Peyer's patch (tissue), 4 donors: Measurements from ENCODE around the gene PLA2G4B. TPM values are rescaled to one million over a fixed set of nuclear protein-coding genes. Genes with fewer than 3 reads are reported as not detected.

ENCODE experiments used
- DNase-seq, 3 donors: peaks; one replicate each; pipeline ENCODE4 v3.0.0-alpha.2; 2017 to 2019
- H3K27ac ChIP-seq, 4 donors: fragments of 200-600 bp; sonication (generic); one replicate each; pipeline ENCODE4 v1.5.1; 2016 to 2019
- H3K27me3 ChIP-seq, 2 donors: fragments of 200-600 bp; sonication (generic); one replicate each; pipeline ENCODE4 v1.5.1; 2019
- H3K36me3 ChIP-seq, 3 donors: fragments of 200-600 bp; sonication (generic); one replicate each; pipeline ENCODE4 v1.5.1; 2016 to 2019
- H3K4me1 ChIP-seq, 4 donors: fragments of 200-600 bp; sonication (generic); one replicate each; pipeline ENCODE4 v1.5.1; 2016 to 2019
- H3K4me3 ChIP-seq, 4 donors: fragments of 200-600 bp; sonication (generic); 1 replicate in 3 of 4; 2 replicates in 1 of 4; pipeline ENCODE4 v1.5.1; 2016 to 2019; ENCODE audit warnings: mild to moderate bottlenecking in 1 of 4
- H3K9me3 ChIP-seq, 4 donors: fragments of 200-600 bp; sonication (generic); one replicate each; pipeline ENCODE4 v1.5.1; 2016 to 2019; ENCODE audit warnings: mild to moderate bottlenecking in 1 of 4
- POLR2A ChIP-seq, 2 donors: fragments of 450-650 bp; IDR thresholded peaks; one replicate each; pipeline ENCODE4 v1.5.1; 2017; ENCODE audit warnings: antibody characterized with exemption in 2 of 2, mild to moderate bottlenecking in 2 of 2, moderate library complexity in 2 of 2
- total RNA-seq, 4 donors: library from RNA; depleted of rRNA; stranded (reverse); fragments of >200 nt; gene quantifications; one replicate each; pipeline ENCODE4 v1.1.0, GENCODE V29; 2016
- TF ChIP-seq, protein P1 (sequence below), 6 experiments: fragments of 450-650 bp in 4 of 6; fragments of 200-600 bp in 2 of 6; sonication (generic) in 1 of 6; IDR thresholded peaks; one replicate each; pipeline ENCODE4 v1.5.1; 2017 to 2019; ENCODE audit warnings: antibody characterized with exemption in 6 of 6, mild to moderate bottlenecking in 3 of 6, moderate library complexity in 1 of 6

PLA2G4B gene, protein sequence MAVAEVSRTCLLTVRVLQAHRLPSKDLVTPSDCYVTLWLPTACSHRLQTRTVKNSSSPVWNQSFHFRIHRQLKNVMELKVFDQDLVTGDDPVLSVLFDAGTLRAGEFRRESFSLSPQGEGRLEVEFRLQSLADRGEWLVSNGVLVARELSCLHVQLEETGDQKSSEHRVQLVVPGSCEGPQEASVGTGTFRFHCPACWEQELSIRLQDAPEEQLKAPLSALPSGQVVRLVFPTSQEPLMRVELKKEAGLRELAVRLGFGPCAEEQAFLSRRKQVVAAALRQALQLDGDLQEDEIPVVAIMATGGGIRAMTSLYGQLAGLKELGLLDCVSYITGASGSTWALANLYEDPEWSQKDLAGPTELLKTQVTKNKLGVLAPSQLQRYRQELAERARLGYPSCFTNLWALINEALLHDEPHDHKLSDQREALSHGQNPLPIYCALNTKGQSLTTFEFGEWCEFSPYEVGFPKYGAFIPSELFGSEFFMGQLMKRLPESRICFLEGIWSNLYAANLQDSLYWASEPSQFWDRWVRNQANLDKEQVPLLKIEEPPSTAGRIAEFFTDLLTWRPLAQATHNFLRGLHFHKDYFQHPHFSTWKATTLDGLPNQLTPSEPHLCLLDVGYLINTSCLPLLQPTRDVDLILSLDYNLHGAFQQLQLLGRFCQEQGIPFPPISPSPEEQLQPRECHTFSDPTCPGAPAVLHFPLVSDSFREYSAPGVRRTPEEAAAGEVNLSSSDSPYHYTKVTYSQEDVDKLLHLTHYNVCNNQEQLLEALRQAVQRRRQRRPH
- total RNA-seq: 10 to 100 TPM in 3 of 4 donors, 1 to 10 TPM in 1; 7.2 to 15.3 (median 13.3) TPM

DNA sequence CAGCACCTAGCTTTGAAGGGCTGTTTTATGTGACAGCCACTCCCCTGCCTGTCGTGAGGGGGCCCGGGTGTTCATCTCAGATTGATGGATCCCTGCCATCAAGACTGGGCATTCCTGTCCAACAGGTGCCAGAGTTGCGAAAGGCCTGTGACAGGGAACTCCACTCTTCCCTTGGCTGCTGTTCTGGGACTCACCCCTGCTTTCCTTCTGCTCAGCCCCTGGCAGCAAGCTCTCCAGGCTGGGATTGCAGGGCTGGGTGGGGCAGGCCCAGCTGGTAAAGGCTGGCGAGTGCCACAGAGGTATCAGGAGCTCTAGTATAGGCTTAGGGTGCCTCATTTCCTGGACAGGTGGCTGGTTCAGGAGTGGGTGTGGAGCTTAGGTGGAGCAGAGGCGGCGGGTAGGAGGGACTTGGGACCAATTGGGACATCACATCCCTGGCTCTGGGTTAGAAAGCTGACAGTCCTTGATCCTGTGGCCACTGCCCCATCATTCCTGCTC lies at the start of gene PLA2G4B:
Gene PLA2G4B, plus strand, starts transcription at position 448 of the 498 bp plus-strand sequence. CDS start 67 bp downstream, outside the sequence.
- Histone ChIP-seq H3K27ac (peak within 1 kb of the TSS in 1 of 4 donors; percentile 52), H3K9me3 (no peaks in the 10 kb centered on the region), H3K36me3 (peaks cover 0 to 23% (median 0%) of the 10 kb centered on the region in 3 donors), H3K4me3 (no peak within 1 kb of the TSS), H3K4me1 (no peaks in the 10 kb centered on the region), H3K27me3 (no peaks in the 10 kb centered on the region)
- TF ChIP-seq, protein P1, sequence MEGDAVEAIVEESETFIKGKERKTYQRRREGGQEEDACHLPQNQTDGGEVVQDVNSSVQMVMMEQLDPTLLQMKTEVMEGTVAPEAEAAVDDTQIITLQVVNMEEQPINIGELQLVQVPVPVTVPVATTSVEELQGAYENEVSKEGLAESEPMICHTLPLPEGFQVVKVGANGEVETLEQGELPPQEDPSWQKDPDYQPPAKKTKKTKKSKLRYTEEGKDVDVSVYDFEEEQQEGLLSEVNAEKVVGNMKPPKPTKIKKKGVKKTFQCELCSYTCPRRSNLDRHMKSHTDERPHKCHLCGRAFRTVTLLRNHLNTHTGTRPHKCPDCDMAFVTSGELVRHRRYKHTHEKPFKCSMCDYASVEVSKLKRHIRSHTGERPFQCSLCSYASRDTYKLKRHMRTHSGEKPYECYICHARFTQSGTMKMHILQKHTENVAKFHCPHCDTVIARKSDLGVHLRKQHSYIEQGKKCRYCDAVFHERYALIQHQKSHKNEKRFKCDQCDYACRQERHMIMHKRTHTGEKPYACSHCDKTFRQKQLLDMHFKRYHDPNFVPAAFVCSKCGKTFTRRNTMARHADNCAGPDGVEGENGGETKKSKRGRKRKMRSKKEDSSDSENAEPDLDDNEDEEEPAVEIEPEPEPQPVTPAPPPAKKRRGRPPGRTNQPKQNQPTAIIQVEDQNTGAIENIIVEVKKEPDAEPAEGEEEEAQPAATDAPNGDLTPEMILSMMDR (IDR thresholded peaks at IDR 0.05): no peak
- TF ChIP-seq POLR2A (IDR thresholded peaks at IDR 0.05): no peak
- DNase-seq: peak in 2 of 3 donors; percentile 64 to 70

DNA sequence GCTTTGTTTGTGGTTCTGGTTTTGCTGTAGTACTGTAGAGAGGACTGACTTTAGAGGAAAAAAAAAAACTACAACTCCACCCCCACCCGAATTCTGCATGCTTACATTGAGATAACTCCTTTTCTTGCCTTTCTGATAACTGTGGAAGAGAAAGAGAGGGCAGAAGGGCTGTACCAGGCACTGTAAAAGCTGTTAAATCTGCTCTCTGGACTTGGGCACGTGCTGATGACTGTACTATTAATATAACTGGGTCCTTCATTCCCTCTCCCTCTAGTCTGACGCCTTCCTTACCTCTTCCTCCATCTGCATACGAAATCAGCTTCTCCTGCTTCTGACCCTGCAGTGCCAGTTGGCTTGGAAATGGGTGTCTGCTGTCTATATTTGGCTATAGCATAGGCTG lies 49.4 kb upstream of the PLA2G4B start:
- DNase-seq: peak in 1 of 3 donors; percentile 81
- Histone ChIP-seq H3K9me3 (no peaks in the 10 kb centered on the region), H3K4me3 (peak overlapping the region in 1 of 4 donors; percentile 8), H3K27me3 (no peaks in the 10 kb centered on the region), H3K4me1 (peaks cover 0 to 43% (median 6%) of the 10 kb centered on the region in 4 donors), H3K36me3 (no peaks in the 10 kb centered on the region), H3K27ac (peak overlapping the region in 2 of 4 donors; percentile 72 to 76)
- TF ChIP-seq POLR2A (IDR thresholded peaks at IDR 0.05): peak in 1 of 2 donors; percentile 24
- TF ChIP-seq, protein P1 (IDR thresholded peaks at IDR 0.05): no peak

DNA sequence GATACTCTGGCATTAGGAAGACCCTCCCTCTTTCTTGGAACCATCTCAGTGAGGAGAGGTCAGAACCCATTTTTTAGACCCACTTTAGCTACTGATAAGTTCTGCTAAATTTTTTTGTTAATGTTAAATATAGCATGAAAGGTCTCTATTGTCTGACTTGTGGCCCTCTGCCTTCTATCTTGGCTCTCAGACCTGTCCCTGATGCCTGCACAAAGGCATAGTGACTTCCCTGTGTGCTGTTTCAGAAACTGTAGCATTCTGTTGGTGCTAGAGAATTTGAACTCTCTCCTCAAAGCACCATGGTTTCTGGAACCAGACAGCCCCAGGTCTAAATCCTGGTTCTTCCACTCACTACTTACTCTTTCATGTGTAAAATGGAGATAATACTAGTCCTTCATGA lies 49.0 kb upstream of the PLA2G4B start:
- TF ChIP-seq POLR2A (IDR thresholded peaks at IDR 0.05): no peak
- TF ChIP-seq, protein P1 (IDR thresholded peaks at IDR 0.05): no peak
- Histone ChIP-seq H3K27ac (peak overlapping the region in 2 of 4 donors; percentile 72 to 76), H3K4me3 (peak overlapping the region in 1 of 4 donors; percentile 8), H3K27me3 (no peaks in the 10 kb centered on the region), H3K36me3 (no peaks in the 10 kb centered on the region), H3K4me1 (peaks cover 0 to 43% (median 6%) of the 10 kb centered on the region in 4 donors), H3K9me3 (no peaks in the 10 kb centered on the region)
- no peak for DNase-seq

DNA sequence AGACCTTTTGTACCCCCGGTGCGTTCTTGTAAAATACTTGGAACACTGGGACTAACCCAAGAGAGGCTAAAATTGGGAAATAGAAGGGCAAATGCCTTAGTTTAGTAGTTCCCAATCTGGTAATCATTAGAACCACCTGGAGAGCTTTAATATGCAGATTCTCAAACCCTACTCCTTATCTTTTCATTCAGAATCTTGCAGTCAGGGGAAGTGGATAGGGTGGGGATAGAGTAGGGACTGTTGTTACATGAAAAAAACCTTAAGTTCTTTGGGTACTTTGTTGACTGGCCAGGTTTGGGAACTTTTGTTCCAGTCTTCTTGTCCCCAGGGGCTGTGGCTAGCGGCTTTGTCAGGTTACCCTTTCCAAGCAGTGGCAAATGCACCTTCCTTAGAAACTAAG lies 48.5 kb upstream of the PLA2G4B start:
- no peak for DNase-seq
- Histone ChIP-seq H3K27me3 (no peaks in the 10 kb centered on the region), H3K4me3 (peak overlapping the region in 1 of 4 donors; percentile 8), H3K27ac (peak overlapping the region in 3 of 4 donors; percentile 9 to 76 (median 72)), H3K36me3 (no peaks in the 10 kb centered on the region), H3K9me3 (no peaks in the 10 kb centered on the region), H3K4me1 (peaks cover 0 to 43% (median 6%) of the 10 kb centered on the region in 4 donors)
- TF ChIP-seq, protein P1 (IDR thresholded peaks at IDR 0.05): no peak
- no peak for TF ChIP-seq POLR2A (IDR thresholded peaks at IDR 0.05)

DNA sequence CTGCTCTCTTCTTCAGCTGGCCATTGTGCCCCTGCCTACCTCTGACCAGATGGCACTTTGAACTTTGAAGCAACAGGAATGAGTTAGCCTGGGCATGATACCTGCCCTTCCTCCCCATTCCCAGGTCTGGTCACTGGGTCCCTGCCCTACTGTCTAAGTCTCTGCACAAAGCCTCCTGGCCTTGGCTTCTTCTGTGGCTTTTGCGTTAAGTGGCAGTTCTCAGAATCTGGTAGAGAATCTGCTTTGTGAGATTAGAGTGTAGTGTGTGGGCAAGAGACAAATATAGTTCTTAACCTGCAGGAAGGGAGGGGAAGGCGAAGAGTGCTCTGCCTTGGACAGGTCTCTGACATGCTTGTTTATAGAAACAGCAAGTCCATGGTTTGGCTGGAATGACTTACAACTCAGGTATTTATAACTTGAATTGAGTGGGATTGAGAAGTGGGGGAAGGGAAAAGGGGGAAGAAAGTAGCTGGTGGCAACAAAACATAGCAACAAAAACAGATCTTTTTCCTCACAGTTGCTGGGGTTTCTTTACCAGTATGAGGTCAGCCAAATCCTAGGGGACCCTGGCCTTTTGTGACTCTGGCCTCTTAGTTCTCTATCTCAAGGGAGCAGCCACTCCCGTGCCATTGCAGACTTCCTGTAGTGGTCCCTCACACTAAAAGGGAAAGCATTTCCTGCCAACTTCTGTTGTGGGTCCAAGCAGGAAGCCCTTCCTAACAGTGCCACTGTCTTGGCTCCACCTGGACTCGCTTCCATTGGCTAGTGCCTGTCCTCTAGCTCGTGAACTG lies 47.7 kb upstream of the PLA2G4B start:
- Histone ChIP-seq H3K27ac (peak overlapping the region in 2 of 4 donors; percentile 72 to 76), H3K4me3 (no peak overlapping the region), H3K9me3 (no peaks in the 10 kb centered on the region), H3K36me3 (no peaks in the 10 kb centered on the region), H3K27me3 (no peaks in the 10 kb centered on the region), H3K4me1 (peaks cover 0 to 45% (median 6%) of the 10 kb centered on the region in 4 donors)
- TF ChIP-seq, protein P1 (IDR thresholded peaks at IDR 0.05): no peak
- peak in 1 of 2 donors; percentile 18 for TF ChIP-seq POLR2A (IDR thresholded peaks at IDR 0.05)
- no peak for DNase-seq
